Esophagus muscularis mucosa (tissue), 4 donors: Measurements from ENCODE around the gene MORN5. TPM values are rescaled to one million over a fixed set of nuclear protein-coding genes. Genes with fewer than 3 reads are reported as not detected.

Experiments used
- DNase-seq: peaks from one replicate; pipeline ENCODE4 v3.0.0-alpha.2; 2017; ENCODE audit errors: extremely low spot score
- H3K27ac ChIP-seq, 4 donors: fragments of 200-600 bp; sonication (generic); replicated peaks in 1 of 4; 1 replicate in 3 of 4; 2 replicates in 1 of 4; pipeline ENCODE4 v1.5.1; 2016 to 2019; ENCODE audit warnings: mild to moderate bottlenecking in 1 of 4
- H3K27me3 ChIP-seq, 4 donors: fragments of 200-600 bp; sonication (generic); one replicate each; pipeline versions ENCODE4 v1.5.1 to v1.6.0; 2016 to 2019
- H3K36me3 ChIP-seq, 4 donors: fragments of 200-600 bp; sonication (generic); one replicate each; pipeline ENCODE4 v1.5.1; 2016 to 2019
- H3K4me1 ChIP-seq, 4 donors: fragments of 200-600 bp; sonication (generic); one replicate each; pipeline ENCODE4 v1.5.1; 2016 to 2019
- H3K4me3 ChIP-seq, 4 donors: fragments of 200-600 bp; sonication (generic); 1 replicate in 2 of 4; 2 replicates in 2 of 4; pipeline ENCODE4 v1.5.1; 2016 to 2019; ENCODE audit warnings: mild to moderate bottlenecking in 4 of 4, moderate library complexity in 1 of 4
- H3K9me3 ChIP-seq, 4 donors: fragments of 200-600 bp; sonication (generic); 1 replicate in 3 of 4; 2 replicates in 1 of 4; pipeline ENCODE4 v1.5.1; 2016 to 2019
- EP300 ChIP-seq: sonication (generic); formaldehyde crosslinking; IDR thresholded peaks from one replicate; pipeline ENCODE4 v1.6.1; 2017; ENCODE audit warnings: antibody characterized with exemption
- POLR2A ChIP-seq: fragments of 450-650 bp; IDR thresholded peaks from one replicate; pipeline ENCODE4 v1.6.1; 2017; ENCODE audit warnings: antibody characterized with exemption, moderate library complexity, mild to moderate bottlenecking, low read depth
- POLR2AphosphoS5 ChIP-seq, 2 donors: sonication (generic); formaldehyde crosslinking; IDR thresholded peaks; one replicate each; pipeline ENCODE4 v1.6.1; 2017; ENCODE audit warnings: antibody characterized with exemption in 2 of 2
- WGBS: methylation state at CpG from one replicate; pipeline ENCODE4 v1.1.5; 2018; 5-methylcytosine and 5-hydroxymethylcytosine counted together
- intact Hi-C: fragments of 100-400 bp; cut with DNase I; formaldehyde crosslinking; loops from one replicate; pipeline ENCODE4 v1.15.1; 2023
- total RNA-seq, 4 donors: library from RNA; depleted of rRNA; stranded (reverse); fragments of >200 nt; gene quantifications; one replicate each; pipeline versions ENCODE4 v1.1.0 to v1.2.1, GENCODE V29; 2016
- TF ChIP-seq, protein P1 (sequence below), 3 experiments: fragments of 200-600 bp in 2 of 3; fragments of 450-650 bp in 1 of 3; sonication (generic) in 2 of 3; IDR thresholded peaks; one replicate each; pipeline ENCODE4 v1.5.1; 2017 to 2019; ENCODE audit warnings: antibody characterized with exemption in 3 of 3, mild to moderate bottlenecking in 2 of 3, moderate library complexity in 1 of 3

Gene MORN5
- total RNA-seq, 4 donors from 2014 or later: 3.9 to 5.8 TPM; not detected in 2

- Histone ChIP-seq H3K36me3 (no peaks in the 10 kb centered on the region), H3K27me3 (no peaks in the 10 kb centered on the region), H3K9me3 (no peaks in the 10 kb centered on the region), H3K4me3 (peak overlapping the region in 1 of 4 donors; percentile 13), H3K4me1 (peaks cover 0 to 23% (median 18%) of the 10 kb centered on the region in 4 donors), H3K27ac (peak overlapping the region in 3 of 4 donors; percentile 30 to 43 (median 38))
- WGBS: 41% methylated on average over 2 of the region's 2 CpGs
- DNase-seq: no peak
- TF ChIP-seq POLR2A: no peak
- TF ChIP-seq POLR2AphosphoS5 (IDR thresholded peaks at IDR 0.05): peak in 1 of 2 donors; percentile 9
- TF ChIP-seq, protein P1, sequence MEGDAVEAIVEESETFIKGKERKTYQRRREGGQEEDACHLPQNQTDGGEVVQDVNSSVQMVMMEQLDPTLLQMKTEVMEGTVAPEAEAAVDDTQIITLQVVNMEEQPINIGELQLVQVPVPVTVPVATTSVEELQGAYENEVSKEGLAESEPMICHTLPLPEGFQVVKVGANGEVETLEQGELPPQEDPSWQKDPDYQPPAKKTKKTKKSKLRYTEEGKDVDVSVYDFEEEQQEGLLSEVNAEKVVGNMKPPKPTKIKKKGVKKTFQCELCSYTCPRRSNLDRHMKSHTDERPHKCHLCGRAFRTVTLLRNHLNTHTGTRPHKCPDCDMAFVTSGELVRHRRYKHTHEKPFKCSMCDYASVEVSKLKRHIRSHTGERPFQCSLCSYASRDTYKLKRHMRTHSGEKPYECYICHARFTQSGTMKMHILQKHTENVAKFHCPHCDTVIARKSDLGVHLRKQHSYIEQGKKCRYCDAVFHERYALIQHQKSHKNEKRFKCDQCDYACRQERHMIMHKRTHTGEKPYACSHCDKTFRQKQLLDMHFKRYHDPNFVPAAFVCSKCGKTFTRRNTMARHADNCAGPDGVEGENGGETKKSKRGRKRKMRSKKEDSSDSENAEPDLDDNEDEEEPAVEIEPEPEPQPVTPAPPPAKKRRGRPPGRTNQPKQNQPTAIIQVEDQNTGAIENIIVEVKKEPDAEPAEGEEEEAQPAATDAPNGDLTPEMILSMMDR (IDR thresholded peaks at IDR 0.05): no peak
- no peak for TF ChIP-seq EP300
- intact Hi-C loops: loop anchor here (5.0 kb wide), 1 partner anchor 108 kb away; no protein-coding TSS in a partner anchor
Observed at GRCh38 chr9:122164286-122164685, 4.6 kb downstream of the MORN5 start.

- TF ChIP-seq EP300 (no peak), POLR2AphosphoS5 (IDR thresholded peaks at IDR 0.05) (no peak), POLR2A (no peak)
- TF ChIP-seq, protein P1 (IDR thresholded peaks at IDR 0.05): no peak
- intact Hi-C loops: no loop called here
- H3K27me3 ChIP-seq: no peaks in the 10 kb centered on the region
- H3K9me3 ChIP-seq: no peaks in the 10 kb centered on the region
- peaks cover 0 to 16% (median 12%) of the 10 kb centered on the region in 4 donors for H3K4me1 ChIP-seq
- no peak overlapping the region for H3K4me3 ChIP-seq
- DNase-seq: no peak
- peak overlapping the region in 1 of 4 donors; percentile 23 for H3K27ac ChIP-seq
- no peaks in the 10 kb centered on the region for H3K36me3 ChIP-seq
- 71% methylated on average over 3 of the region's 3 CpGs for WGBS
Observed at GRCh38 chr9:122168356-122168755, 8.6 kb downstream of the MORN5 start.

GRCh38 chr9:122172131-122172530, 12.4 kb downstream of the MORN5 start:
- Histone ChIP-seq H3K4me3 (no peak overlapping the region), H3K27me3 (no peaks in the 10 kb centered on the region), H3K27ac (no peak overlapping the region), H3K4me1 (no peaks in the 10 kb centered on the region), H3K9me3 (no peaks in the 10 kb centered on the region), H3K36me3 (peaks cover 0 to 4% (median 0%) of the 10 kb centered on the region in 4 donors)
- no peak for TF ChIP-seq POLR2A
- TF ChIP-seq, protein P1 (IDR thresholded peaks at IDR 0.05): no peak
- TF ChIP-seq POLR2AphosphoS5 (IDR thresholded peaks at IDR 0.05): no peak
- TF ChIP-seq EP300: no peak
- DNase-seq: no peak
- WGBS: 94% methylated on average over 7 of the region's 7 CpGs
- intact Hi-C loops: no loop called here

DNA sequence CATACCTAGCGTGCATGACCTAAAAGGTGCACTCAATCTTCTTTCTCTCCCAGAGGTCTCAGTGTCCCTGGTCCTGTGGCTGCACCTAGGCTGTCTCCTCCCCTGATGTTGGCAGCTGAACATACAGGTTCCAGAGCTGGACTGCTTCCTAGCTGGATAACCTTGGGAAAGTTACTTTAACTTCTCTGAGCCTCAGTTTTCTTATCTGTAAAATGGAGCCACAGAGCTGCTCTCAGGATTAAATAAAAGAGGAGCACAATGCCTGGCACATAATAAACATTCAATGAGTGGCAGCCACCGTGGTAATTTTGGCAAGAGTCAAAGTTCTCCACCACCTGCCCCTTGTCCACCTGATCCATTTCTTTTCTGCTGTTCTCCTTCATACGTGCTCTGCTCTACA, 14.0 kb downstream of the MORN5 start:
- H3K4me3 ChIP-seq: no peak overlapping the region
- no peaks in the 10 kb centered on the region for H3K4me1 ChIP-seq
- H3K36me3 ChIP-seq: peaks cover 0 to 4% (median 0%) of the 10 kb centered on the region in 4 donors
- intact Hi-C loops: no loop called here
- H3K27ac ChIP-seq: no peak overlapping the region
- 81% methylated on average over 3 of the region's 3 CpGs for WGBS
- H3K27me3 ChIP-seq: no peaks in the 10 kb centered on the region
- DNase-seq: no peak
- H3K9me3 ChIP-seq: no peaks in the 10 kb centered on the region
- no peak for TF ChIP-seq POLR2A
- no peak for TF ChIP-seq EP300
- TF ChIP-seq, protein P1 (IDR thresholded peaks at IDR 0.05): no peak
- no peak for TF ChIP-seq POLR2AphosphoS5 (IDR thresholded peaks at IDR 0.05)

DNA sequence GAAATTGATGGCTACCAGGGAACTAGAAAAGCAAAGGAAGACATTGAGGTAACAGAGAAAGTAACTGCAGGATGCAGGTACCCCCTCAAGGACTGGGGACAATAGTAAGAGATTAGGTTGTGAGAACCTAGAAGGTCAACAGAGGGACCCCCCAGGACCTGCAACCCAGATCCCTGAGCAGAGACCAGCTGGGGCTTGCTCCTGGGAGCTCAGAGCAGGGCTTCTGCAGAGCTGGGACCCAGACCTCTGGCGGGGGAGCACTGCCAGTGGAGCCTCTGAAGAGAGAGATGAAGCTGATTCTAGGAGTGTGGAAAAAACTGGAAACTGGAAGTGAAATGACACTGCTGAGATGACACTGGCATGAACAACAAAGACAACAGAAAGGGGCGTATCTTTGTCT, 17.2 kb downstream of the MORN5 start:
- intact Hi-C loops: no loop called here
- TF ChIP-seq EP300 (no peak), POLR2A (no peak), POLR2AphosphoS5 (IDR thresholded peaks at IDR 0.05) (no peak)
- TF ChIP-seq, protein P1 (IDR thresholded peaks at IDR 0.05): no peak
- Histone ChIP-seq H3K4me3 (no peak overlapping the region), H3K27ac (no peak overlapping the region), H3K9me3 (no peaks in the 10 kb centered on the region), H3K36me3 (peaks cover 0 to 9% (median 0%) of the 10 kb centered on the region in 4 donors), H3K27me3 (no peaks in the 10 kb centered on the region), H3K4me1 (no peaks in the 10 kb centered on the region)
- no peak for DNase-seq
- whole genome bisulfite sequencing: 81% methylated on average over 2 of the region's 2 CpGs
